Peyer's patch (tissue), 4 donors: ENCODE data around the gene PPFIBP2. TPM values are rescaled to one million over a fixed set of nuclear protein-coding genes. Genes with fewer than 3 reads are reported as not detected.

Source experiments
- DNase-seq, 3 donors: peaks; one replicate each; pipeline ENCODE4 v3.0.0-alpha.2; 2017 to 2019
- H3K27ac ChIP-seq, 4 donors: fragments of 200-600 bp; sonication (generic); one replicate each; pipeline ENCODE4 v1.5.1; 2016 to 2019
- H3K27me3 ChIP-seq, 2 donors: fragments of 200-600 bp; sonication (generic); one replicate each; pipeline ENCODE4 v1.5.1; 2019
- H3K36me3 ChIP-seq, 3 donors: fragments of 200-600 bp; sonication (generic); one replicate each; pipeline ENCODE4 v1.5.1; 2016 to 2019
- H3K4me1 ChIP-seq, 4 donors: fragments of 200-600 bp; sonication (generic); one replicate each; pipeline ENCODE4 v1.5.1; 2016 to 2019
- H3K4me3 ChIP-seq, 4 donors: fragments of 200-600 bp; sonication (generic); 1 replicate in 3 of 4; 2 replicates in 1 of 4; pipeline ENCODE4 v1.5.1; 2016 to 2019; ENCODE audit warnings: mild to moderate bottlenecking in 1 of 4
- H3K9me3 ChIP-seq, 4 donors: fragments of 200-600 bp; sonication (generic); one replicate each; pipeline ENCODE4 v1.5.1; 2016 to 2019; ENCODE audit warnings: mild to moderate bottlenecking in 1 of 4
- CTCF ChIP-seq, 6 experiments: fragments of 450-650 bp in 4 of 6; fragments of 200-600 bp in 2 of 6; sonication (generic) in 1 of 6; IDR thresholded peaks; one replicate each; pipeline ENCODE4 v1.5.1; 2017 to 2019; ENCODE audit warnings: antibody characterized with exemption in 6 of 6, mild to moderate bottlenecking in 3 of 6, moderate library complexity in 1 of 6
- POLR2A ChIP-seq, 2 donors: fragments of 450-650 bp; IDR thresholded peaks; one replicate each; pipeline ENCODE4 v1.5.1; 2017; ENCODE audit warnings: antibody characterized with exemption in 2 of 2, mild to moderate bottlenecking in 2 of 2, moderate library complexity in 2 of 2
- total RNA-seq, 4 donors: library from RNA; depleted of rRNA; stranded (reverse); fragments of >200 nt; gene quantifications; one replicate each; pipeline ENCODE4 v1.1.0, GENCODE V29; 2016

PPFIBP2 gene
- total RNA-seq, 4 donors from 2014 or later = 74.6 to 245 (median 148) TPM

- H3K27ac ChIP-seq = no peak overlapping the region
- no peak overlapping the region for H3K4me3 ChIP-seq
- peaks cover 0 to 28% (median 0%) of the 10 kb centered on the region in 3 donors for H3K36me3 ChIP-seq
- H3K4me1 ChIP-seq = peaks cover 0 to 9% (median under 1%) of the 10 kb centered on the region in 4 donors
- TF ChIP-seq CTCF (IDR thresholded peaks at IDR 0.05) = no peak
- TF ChIP-seq POLR2A (IDR thresholded peaks at IDR 0.05) = no peak
- H3K9me3 ChIP-seq = no peaks in the 10 kb centered on the region
- no peak for DNase-seq
- no peaks in the 10 kb centered on the region for H3K27me3 ChIP-seq
These were observed 95.7 kb downstream of the PPFIBP2 start for GRCh38 chr11:7609521-7609920.

DNA sequence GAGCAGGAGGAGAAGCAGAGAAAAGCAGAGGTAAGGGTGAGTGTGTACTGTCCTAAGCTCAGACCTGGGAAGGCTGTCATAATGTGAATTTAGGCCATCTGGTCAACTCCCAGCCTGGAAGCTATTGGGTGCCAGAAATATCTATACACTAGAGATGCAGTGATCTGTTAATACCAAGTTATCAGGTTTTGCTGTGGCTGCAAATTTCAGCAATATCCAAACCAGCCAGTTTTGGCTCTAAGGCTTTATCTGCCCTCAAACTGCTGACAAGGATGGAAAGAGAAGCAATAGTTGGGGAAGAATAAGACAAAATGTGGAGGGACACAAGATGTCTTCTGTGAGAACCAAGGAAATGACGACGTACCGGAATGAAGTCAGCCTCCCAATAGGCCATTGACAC is 96.6 kb downstream of the PPFIBP2 start:
- Histone ChIP-seq H3K36me3 (peaks cover 0 to 35% (median 0%) of the 10 kb centered on the region in 3 donors), H3K27ac (no peak overlapping the region), H3K27me3 (no peaks in the 10 kb centered on the region), H3K9me3 (no peaks in the 10 kb centered on the region), H3K4me1 (peaks cover 0 to under 1% (median 0%) of the 10 kb centered on the region in 4 donors), H3K4me3 (no peak overlapping the region)
- TF ChIP-seq CTCF (IDR thresholded peaks at IDR 0.05) (no peak), POLR2A (IDR thresholded peaks at IDR 0.05) (no peak)
- DNase-seq = no peak

DNA sequence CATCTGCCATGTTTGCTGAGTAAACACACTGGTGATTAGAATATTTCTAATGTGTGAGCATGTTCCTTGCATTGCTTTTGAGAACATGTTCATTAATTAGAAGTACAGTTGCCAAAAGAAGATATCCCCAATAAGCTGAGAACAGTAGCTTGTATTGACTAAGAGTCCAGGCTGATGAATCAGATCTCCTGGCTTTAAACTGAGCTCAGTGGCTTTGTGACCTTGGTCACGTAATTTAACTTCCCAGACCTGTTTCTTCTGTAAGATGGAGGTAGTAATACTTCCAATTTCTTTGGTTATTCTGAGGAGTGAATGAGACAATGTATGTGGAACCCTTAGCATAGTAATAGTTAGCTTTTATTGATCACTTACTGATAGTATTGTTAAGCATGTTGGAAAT is 97.6 kb downstream of the PPFIBP2 start:
- H3K9me3 ChIP-seq = no peaks in the 10 kb centered on the region
- H3K27ac ChIP-seq = no peak overlapping the region
- TF ChIP-seq CTCF (IDR thresholded peaks at IDR 0.05) = no peak
- TF ChIP-seq POLR2A (IDR thresholded peaks at IDR 0.05) = no peak
- H3K27me3 ChIP-seq = no peaks in the 10 kb centered on the region
- H3K36me3 ChIP-seq = peaks cover 0 to 37% (median 0%) of the 10 kb centered on the region in 3 donors
- no peak overlapping the region for H3K4me3 ChIP-seq
- no peaks in the 10 kb centered on the region for H3K4me1 ChIP-seq
- no peak for DNase-seq

- Histone ChIP-seq H3K27me3 (no peaks in the 10 kb centered on the region), H3K36me3 (peaks cover 0 to 44% (median 0%) of the 10 kb centered on the region in 3 donors), H3K4me1 (no peaks in the 10 kb centered on the region), H3K4me3 (no peak overlapping the region), H3K27ac (no peak overlapping the region), H3K9me3 (no peaks in the 10 kb centered on the region)
- no peak for TF ChIP-seq POLR2A (IDR thresholded peaks at IDR 0.05)
- TF ChIP-seq CTCF (IDR thresholded peaks at IDR 0.05) = no peak
- no peak for DNase-seq
These were observed 98.4 kb downstream of the PPFIBP2 start for GRCh38 chr11:7612056-7612660.

DNA sequence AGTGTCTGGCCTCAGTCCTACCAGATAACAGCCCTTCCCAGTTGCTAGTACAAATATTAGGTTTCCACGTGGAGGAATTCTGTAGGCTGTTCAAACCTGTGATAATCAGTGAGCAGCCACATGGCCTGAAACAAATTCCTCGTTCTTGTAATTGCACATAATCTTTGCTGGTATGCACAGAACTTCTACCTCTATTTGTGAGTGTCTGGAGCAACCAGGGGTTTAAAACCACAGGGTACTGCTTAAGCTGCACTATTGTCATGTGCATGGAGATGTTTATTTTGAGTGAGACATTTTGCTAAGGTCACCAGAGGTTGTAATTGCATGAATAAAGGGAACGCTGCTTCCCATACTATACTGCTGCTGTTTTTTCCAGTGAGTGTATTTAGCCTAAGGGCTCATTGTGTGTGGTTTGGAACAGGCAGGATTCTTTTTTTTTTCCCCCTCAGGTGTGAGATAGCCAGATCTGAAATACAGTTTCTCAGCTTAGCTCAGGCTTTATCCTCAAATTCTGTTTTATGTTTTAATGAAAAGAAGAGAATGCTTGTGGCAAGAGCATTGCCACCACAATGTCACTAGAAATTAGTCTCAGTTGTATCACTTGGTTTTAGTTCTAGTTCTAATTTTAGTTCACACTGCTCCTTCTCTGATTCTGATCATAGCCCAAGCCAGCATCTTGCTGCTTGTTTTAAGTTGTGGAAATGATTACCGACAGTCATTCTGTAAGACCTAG is 99.0 kb downstream of the PPFIBP2 start:
- TF ChIP-seq CTCF (IDR thresholded peaks at IDR 0.05) (no peak), POLR2A (IDR thresholded peaks at IDR 0.05) (no peak)
- H3K27ac ChIP-seq = no peak overlapping the region

More for the DNA sequence above, 99.0 kb downstream of the PPFIBP2 start:
- no peak for DNase-seq
- H3K4me1 ChIP-seq = no peaks in the 10 kb centered on the region
- peaks cover 0 to 46% (median 0%) of the 10 kb centered on the region in 3 donors for H3K36me3 ChIP-seq
- no peak overlapping the region for H3K4me3 ChIP-seq
- H3K27me3 ChIP-seq = no peaks in the 10 kb centered on the region
- H3K9me3 ChIP-seq = no peaks in the 10 kb centered on the region
